Measurements from ENCODE around the gene MND1.

Gene MND1, protein sequence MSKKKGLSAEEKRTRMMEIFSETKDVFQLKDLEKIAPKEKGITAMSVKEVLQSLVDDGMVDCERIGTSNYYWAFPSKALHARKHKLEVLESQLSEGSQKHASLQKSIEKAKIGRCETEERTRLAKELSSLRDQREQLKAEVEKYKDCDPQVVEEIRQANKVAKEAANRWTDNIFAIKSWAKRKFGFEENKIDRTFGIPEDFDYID

GRCh38 chr4:153344131-153345011 is at the start of gene MND1:
MND1 (plus strand) TSS chr4:153344688; CDS start chr4:153344738, 50 bp downstream.
- DNase-seq: peak; percentile 93

DNA sequence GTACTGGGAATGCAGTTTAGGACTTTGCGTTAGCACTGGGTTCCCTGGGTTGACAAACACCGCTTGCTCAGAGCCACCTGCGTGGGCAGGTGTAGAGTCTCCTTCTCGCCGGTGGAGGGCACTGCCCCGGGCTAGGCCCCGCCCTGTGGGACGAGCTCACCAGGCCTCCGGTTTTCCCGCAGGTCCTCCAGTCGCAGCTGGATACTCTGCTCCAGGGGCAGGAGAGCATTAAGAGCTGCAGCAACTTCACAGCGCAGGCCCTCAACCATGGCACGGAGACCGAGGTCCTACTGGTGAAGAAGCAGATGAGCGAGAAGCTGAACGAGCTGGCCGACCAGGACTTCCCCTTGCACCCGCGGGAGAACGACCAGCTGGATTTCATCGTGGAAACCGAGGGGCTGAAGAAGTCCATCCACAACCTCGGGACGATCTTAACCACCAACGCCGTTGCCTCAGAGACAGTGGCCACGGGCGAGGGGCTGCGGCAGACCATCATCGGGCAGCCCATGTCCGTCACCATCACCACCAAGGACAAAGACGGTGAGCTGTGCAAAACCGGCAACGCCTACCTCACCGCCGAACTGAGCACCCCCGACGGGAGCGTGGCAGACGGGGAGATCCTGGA is 49.2 kb upstream of the MND1 start:
- DNase-seq: no peak

DNA sequence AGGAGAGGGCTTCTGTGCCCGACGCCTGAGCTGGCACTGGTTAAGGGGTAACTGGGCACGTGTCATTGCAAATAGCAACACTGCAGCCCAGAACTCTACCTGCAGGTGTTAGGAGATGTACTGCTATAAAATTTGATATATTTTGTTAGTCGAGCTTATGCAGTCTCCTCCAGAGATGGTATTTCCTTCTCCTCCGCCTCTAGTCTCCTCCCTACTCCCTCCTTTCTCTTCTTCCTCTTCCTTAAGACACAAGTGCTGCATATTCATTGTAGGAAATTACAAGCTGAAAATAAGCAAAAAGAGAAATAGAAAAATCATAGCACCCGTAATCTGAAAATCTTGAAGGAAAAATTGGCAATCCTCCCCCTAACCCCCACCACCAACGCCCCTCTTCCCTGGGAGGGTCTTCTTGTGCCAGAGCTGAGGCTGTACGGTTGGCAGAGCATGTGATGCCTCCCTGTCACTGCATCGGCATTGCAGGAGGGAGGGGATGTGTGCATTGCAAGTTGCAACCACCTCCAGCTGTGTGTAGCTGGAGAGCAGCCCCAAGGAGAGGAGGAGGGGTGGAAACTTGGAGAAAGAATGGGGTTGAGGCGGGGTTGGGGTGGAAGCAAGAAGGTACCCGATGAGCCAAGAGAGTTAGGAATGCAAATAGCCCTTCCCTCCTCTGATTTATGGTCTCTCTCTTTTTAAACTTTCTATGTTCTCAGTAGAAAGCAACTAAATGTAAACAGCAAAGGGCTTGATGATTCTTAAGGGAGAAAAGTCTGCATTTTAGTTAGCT is 48.3 kb upstream of the MND1 start:
- DNase-seq: no peak

DNA sequence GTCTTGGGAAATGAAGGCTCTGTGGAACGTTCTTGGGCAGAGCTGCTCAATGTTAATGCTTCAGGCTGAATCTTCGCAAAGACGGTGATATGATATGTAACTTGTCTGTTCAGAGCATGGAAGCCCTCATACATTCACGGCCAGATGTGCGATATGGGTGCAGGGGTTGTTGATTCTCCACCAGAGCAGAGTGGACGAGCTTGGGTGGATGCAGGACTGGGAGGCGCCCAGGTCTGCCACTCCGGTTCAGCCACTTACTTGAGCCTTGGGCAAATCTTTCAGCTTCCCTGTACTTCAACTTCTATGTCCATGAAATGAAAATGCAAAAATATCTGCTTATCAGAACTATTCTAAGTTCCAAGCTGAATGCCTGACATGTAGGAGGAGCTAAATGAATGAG is 47.4 kb upstream of the MND1 start:
- DNase-seq: no peak

- DNase-seq: no peak
These were observed 33.7 kb upstream of the MND1 start for GRCh38 chr4:153310793-153311192.

DNA sequence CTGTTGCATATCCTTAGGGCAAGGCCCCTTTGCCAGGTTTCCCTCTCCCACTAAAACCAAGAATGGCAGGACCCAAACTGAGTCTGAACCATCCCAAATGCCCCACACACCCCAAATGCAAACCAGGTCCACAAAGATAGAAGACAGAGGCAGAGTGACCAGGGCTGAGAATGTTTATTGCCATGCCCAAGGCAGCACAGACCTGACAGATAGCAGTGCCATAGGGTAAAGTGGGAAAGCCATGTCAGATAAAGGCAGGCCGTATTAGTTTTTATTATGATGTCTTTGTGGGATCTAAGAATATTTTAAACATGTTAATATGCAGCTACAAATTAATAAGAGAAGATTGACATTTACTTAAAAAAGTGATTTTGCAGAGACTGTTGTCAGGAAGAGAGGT is 29.6 kb upstream of the MND1 start:
- DNase-seq: no peak

- peak; percentile 9 for DNase-seq
These were observed 25.7 kb upstream of the MND1 start for GRCh38 chr4:153318696-153319320.

DNA sequence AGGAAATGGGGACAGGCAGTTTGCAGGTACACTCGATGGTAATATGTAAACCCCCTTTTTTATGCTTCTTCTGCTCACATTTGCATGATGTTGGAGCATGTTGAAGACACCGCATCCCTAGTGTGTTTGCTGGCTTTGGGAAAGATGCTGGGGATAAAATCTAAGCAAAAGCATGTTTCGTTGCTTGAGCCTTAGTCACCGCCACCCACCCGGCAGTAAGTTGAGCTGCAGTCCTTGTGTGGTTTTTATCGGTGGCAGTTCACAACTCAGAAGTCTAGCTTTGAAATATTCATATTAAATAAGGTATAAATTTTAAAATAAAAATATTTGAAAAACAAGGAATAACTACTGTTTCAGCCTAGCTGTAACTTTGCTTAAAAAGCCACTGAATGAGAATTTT is 21.7 kb upstream of the MND1 start:
- DNase-seq: no peak

DNA sequence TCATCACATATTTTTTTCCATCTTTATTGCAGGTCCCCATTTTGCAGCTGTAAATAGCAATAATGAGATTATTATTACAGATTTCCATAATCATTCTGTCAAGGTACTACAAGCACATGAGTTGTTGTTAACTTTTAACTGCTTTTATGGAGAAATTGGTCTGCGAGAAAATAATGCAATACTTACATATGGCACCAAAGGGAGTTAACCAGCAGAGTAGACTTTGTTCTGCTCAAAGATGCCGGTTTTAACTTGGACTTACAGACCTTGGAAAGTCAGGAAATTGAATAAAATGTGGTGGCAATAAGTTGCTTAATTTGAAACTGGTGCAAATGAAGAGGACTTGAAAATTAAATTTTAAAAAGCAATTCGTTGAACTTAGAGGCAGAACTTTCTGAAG is 20.4 kb upstream of the MND1 start:
- no peak for DNase-seq

DNA sequence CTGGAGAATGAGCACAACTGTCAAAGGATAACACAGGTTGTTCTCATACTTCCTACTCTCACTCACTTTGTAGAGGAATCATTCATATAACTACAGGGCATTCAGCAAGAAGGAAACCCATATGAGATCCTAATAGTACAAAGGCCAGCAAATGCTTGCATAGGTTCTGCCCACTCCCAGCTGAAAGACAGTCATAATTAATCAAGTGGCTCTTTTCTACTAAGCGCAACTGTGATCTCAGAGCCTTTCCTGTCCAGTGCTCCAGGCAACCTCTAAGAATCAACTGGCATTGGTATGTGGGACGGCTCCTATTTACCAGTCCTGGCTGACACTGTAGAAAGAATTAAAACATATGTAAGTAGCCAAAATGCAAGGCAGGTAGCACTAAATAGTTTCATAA is 18.9 kb upstream of the MND1 start:
- no peak for DNase-seq

- DNase-seq: no peak
These were observed 18.0 kb upstream of the MND1 start for GRCh38 chr4:153326513-153326912.

GRCh38 chr4:153327247-153327646 is 17.2 kb upstream of the MND1 start:
- no peak for DNase-seq

- no peak for DNase-seq
These were observed 11.6 kb upstream of the MND1 start for GRCh38 chr4:153332936-153333335.

- no peak for DNase-seq
These were observed 10.6 kb upstream of the MND1 start for GRCh38 chr4:153333874-153334273.

- no peak for DNase-seq
These were observed 8.8 kb upstream of the MND1 start for GRCh38 chr4:153335665-153336064.

DNA sequence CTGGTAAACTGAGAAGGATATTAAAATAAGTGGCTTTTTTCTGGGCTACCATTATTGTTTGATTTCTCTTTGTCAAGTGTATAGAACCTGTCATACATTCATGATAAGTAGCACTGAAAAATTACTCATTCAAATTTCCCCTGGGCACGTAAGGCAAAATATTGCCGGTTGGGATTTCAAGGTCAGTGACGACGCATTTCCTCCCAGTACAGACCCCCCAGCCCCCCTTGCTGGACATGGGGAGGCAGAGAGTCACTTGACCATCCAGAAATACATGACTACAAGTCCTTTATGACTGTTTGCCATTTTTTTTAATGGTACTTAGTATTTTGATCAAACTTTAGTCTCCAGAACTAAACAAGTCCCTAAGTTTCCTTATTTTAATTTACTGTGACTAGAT is 6.8 kb upstream of the MND1 start:
- DNase-seq: no peak

DNA sequence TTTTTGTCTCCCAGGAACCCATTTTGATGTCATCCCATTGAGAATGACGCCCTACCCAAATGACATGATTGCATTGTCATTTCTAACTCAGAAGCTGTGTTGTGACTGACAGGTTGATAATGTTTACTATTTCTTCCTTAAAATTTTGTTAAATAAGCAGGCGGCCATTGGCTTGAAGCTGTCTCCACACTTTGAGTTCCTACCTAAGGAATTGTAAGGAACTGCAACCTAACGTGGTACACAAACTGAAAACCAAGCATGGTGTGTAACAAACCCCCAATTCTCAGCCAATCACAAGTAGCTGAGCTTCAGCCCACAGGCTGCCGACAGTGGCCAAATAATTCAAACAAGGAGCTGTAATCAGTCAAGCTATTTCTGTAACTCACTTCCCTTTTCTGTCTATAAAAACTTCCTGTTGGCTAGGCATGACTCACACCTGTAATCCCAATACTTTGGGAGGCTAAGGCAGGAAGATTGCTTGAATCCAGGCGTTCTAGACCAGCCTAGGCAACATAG is 2.9 kb upstream of the MND1 start:
- no peak for DNase-seq

DNA sequence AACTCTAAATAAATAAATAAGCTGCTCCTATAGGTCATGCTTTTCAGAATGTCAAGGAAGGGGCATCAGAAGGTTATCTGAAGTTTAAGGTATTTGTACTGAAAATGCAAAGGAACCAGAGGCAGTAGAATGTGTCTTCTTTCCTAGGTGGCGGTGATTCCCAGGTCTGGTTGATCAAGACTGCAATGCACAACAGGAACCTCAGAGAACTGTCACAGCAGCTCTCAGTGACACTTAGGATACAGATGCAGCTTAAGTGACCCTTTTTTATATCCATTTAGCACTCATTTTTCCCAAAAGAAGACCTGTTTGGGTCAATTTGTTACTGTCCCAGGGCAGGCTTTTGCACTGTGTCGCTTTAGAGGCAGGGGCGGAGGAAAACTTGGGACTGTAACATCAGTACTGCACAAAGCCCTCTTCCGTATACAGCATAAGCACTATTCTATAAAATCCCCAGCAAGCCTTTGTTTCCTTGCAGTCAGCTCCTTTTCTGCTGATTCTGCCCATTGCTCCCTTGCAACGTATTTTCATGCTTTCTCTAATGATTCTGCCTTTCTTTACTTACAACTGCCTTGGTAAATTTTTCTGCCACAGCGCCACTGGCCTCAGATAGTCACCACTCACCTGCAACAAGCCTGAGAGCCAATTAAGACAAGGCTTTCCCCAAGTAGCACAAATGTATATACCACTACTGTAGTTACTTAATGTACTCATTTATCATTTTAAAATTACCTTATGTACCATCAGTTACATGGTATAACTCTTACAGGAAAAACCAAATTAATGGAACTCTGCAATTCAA is 1.5 kb upstream of the MND1 start:
- no peak for DNase-seq

GRCh38 chr4:153345012-153345981 is 809 bp downstream of the MND1 start:
- peak; percentile 53 for DNase-seq

DNA sequence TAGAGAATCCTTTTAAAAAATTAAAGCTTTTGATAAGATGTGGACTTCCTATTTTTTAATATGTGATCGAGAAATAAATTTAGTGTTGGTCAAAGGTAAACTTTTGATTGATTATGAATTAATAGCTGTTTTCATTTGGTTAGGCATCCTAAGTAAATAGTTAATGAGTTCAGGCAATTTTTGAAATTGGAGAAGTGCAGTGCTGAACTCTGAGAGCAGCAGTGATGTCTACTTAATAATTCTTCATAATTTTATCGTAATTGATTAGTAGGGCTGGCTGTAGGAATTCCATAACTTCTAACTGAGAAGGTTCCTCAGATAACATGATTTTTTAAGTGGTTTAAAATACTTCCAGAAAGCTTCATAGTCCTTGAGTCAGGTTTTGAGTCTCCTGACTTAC is 1.5 kb downstream of the MND1 start:
- no peak for DNase-seq
